ENCODE measurements around the gene SRF. TPM values are rescaled to one million over a fixed set of nuclear protein-coding genes. Genes with fewer than 3 reads are reported as not detected.

The SRF gene
- total RNA-seq, 1 donor from 2014 or later, result 29.2 TPM

DNA sequence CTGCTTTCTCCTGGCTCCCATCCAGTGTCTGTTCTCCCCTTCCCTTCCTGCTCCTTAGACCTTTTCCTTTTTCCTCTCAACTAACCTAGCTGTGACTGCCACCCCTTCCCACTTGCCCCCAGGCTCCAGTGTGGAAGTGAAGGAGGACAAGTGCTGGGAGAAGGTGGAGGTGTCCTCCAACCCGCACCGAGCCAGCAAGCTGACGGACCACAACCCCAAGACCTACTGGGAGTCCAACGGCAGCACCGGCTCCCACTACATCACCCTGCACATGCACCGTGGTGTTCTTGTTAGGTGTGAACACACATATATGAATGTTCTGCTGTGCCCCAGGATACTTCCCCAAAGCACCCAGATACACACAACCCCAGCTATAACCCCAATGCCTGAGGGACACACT, 29.5 kb downstream of the SRF start:
- Histone ChIP-seq H3K27me3 (ENCODE audit: low read depth) (no peaks in the 10 kb centered on the region), H3K36me3 (peaks cover 72% of the 10 kb centered on the region), H3K27ac (no peak overlapping the region), H3K4me1 (no peaks in the 10 kb centered on the region), H3K4me3 (no peak overlapping the region), H3K9me3 (no peaks in the 10 kb centered on the region)
- DNase-seq, result no peak
- intact Hi-C loops (cut with DNase I), result no loop called here
- TF ChIP-seq, protein P1, sequence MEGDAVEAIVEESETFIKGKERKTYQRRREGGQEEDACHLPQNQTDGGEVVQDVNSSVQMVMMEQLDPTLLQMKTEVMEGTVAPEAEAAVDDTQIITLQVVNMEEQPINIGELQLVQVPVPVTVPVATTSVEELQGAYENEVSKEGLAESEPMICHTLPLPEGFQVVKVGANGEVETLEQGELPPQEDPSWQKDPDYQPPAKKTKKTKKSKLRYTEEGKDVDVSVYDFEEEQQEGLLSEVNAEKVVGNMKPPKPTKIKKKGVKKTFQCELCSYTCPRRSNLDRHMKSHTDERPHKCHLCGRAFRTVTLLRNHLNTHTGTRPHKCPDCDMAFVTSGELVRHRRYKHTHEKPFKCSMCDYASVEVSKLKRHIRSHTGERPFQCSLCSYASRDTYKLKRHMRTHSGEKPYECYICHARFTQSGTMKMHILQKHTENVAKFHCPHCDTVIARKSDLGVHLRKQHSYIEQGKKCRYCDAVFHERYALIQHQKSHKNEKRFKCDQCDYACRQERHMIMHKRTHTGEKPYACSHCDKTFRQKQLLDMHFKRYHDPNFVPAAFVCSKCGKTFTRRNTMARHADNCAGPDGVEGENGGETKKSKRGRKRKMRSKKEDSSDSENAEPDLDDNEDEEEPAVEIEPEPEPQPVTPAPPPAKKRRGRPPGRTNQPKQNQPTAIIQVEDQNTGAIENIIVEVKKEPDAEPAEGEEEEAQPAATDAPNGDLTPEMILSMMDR (IDR thresholded peaks at IDR 0.05), result no peak
- ATAC-seq, result no peak

DNA sequence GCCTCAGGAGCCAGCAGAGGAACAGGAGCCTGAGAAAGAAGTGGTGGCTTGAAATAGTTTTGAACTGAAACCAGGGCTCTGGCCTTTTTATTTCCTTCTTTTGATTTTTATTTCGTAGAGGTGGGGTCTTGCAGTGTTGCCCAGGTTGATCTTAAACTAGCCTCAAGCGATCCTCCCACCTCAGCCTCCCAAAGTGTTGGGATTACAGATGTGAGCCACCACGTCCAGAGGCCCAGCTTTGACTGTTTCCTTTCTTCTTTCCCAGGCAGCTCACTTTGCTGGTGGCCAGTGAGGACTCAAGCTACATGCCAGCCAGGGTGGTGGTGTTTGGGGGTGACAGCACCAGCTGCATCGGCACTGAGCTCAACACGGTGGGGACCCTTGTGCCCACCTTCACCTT, 31.4 kb downstream of the SRF start:
- Histone ChIP-seq H3K9me3 (no peaks in the 10 kb centered on the region), H3K27me3 (ENCODE audit: low read depth) (no peaks in the 10 kb centered on the region), H3K27ac (no peak overlapping the region), H3K36me3 (peaks cover 53% of the 10 kb centered on the region), H3K4me3 (no peak overlapping the region), H3K4me1 (no peaks in the 10 kb centered on the region)
- ATAC-seq (no peak), DNase-seq (no peak)
- TF ChIP-seq, protein P1 (IDR thresholded peaks at IDR 0.05), result no peak
- intact Hi-C loops (cut with DNase I), result no loop called here

- TF ChIP-seq, protein P1 (IDR thresholded peaks at IDR 0.05), result no peak
- intact Hi-C loops (cut with DNase I), result no loop called here
- H3K4me1 ChIP-seq, result no peaks in the 10 kb centered on the region
- no peaks in the 10 kb centered on the region for H3K27me3 ChIP-seq (ENCODE audit: low read depth)
- DNase-seq (no peak), ATAC-seq (no peak)
- peaks cover 46% of the 10 kb centered on the region for H3K36me3 ChIP-seq
- no peak overlapping the region for H3K27ac ChIP-seq
- no peak overlapping the region for H3K4me3 ChIP-seq
- H3K9me3 ChIP-seq, result no peaks in the 10 kb centered on the region
Measured at GRCh38 chr6:43203029-43203717, 32.1 kb downstream of the SRF start.

DNA sequence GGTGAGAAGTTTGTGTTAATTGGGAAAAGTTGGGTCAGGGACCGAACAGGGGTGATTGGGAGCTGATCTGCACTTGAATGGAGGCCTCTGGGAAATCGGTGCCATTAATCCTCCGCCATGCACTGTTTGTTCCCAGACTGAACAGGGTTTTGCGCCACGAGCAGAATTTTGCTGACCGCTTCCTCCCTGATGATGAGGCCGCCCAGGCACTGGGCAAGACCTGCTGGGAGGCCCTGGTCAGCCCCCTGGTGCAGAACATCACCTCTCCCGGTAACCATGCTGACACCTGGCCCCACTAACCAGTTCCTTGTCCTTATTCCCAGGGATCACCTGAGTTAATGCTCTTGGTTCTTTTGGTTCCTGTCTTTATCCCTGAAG, 32.6 kb downstream of the SRF start:
- no peaks in the 10 kb centered on the region for H3K27me3 ChIP-seq (ENCODE audit: low read depth)
- intact Hi-C loops (cut with DNase I), result no loop called here
- ATAC-seq (no peak), DNase-seq (no peak)
- no peak overlapping the region for H3K27ac ChIP-seq
- H3K36me3 ChIP-seq, result peaks cover 41% of the 10 kb centered on the region
- TF ChIP-seq, protein P1 (IDR thresholded peaks at IDR 0.05), result no peak
- no peaks in the 10 kb centered on the region for H3K9me3 ChIP-seq
- H3K4me1 ChIP-seq, result no peaks in the 10 kb centered on the region
- no peak overlapping the region for H3K4me3 ChIP-seq

- Histone ChIP-seq H3K36me3 (peaks cover 33% of the 10 kb centered on the region), H3K27me3 (ENCODE audit: low read depth) (no peaks in the 10 kb centered on the region), H3K9me3 (no peaks in the 10 kb centered on the region), H3K4me3 (no peak overlapping the region), H3K27ac (no peak overlapping the region), H3K4me1 (no peaks in the 10 kb centered on the region)
- DNase-seq (no peak), ATAC-seq (no peak)
- TF ChIP-seq, protein P1 (IDR thresholded peaks at IDR 0.05), result no peak
- intact Hi-C loops (cut with DNase I), result no loop called here
Measured at GRCh38 chr6:43204271-43205105, 33.4 kb downstream of the SRF start.

Measured in lower lobe of right lung (tissue), 2 donors.